D341Med (cell line): ENCODE measurements around the gene SYT15.
"Not testable (repeated sequence)": the region's sequence is repeated elsewhere in the genome, so short reads cannot be mapped to it uniquely, and the experiment has no call there.

ENCODE experiments used
- DNase-seq: peaks from one replicate; pipeline ENCODE4 v3.0.0; 2012; ENCODE audit warnings: low spot score

SYT15 gene

GRCh38 chr10:46578474-46579178 lies at the start of gene SYT15:
Gene SYT15, plus strand, starts transcription at chr10:46579128. Its CDS starts 41 bp downstream, at chr10:46579169.
- DNase-seq = not testable (repeated sequence)

GRCh38 chr10:46529742-46530141 lies 49.2 kb upstream of the SYT15 start:
- not testable (repeated sequence) for DNase-seq

GRCh38 chr10:46530249-46531186 lies 48.4 kb upstream of the SYT15 start:
- DNase-seq = no peak

GRCh38 chr10:46532256-46532655 lies 46.7 kb upstream of the SYT15 start:
- not testable (repeated sequence) for DNase-seq

GRCh38 chr10:46534828-46535524 lies 44.0 kb upstream of the SYT15 start:
- DNase-seq = no peak

- DNase-seq = no peak
These were observed 42.8 kb upstream of the SYT15 start for GRCh38 chr10:46536171-46536570.

- DNase-seq = no peak
These were observed 42.1 kb upstream of the SYT15 start for GRCh38 chr10:46536781-46537180.

GRCh38 chr10:46537309-46537708 lies 41.6 kb upstream of the SYT15 start:
- DNase-seq = no peak

- no peak for DNase-seq
These were observed 40.8 kb upstream of the SYT15 start for GRCh38 chr10:46538155-46538554.

GRCh38 chr10:46538717-46539426 lies 40.1 kb upstream of the SYT15 start:
- no peak for DNase-seq

GRCh38 chr10:46539596-46540411 lies 39.1 kb upstream of the SYT15 start:
- DNase-seq = no peak

- no peak for DNase-seq
These were observed 38.4 kb upstream of the SYT15 start for GRCh38 chr10:46540412-46541016.

GRCh38 chr10:46541017-46541661 lies 37.8 kb upstream of the SYT15 start:
- no peak for DNase-seq

GRCh38 chr10:46541735-46542566 lies 37.0 kb upstream of the SYT15 start:
- DNase-seq = no peak

- DNase-seq = no peak
These were observed 36.1 kb upstream of the SYT15 start for GRCh38 chr10:46542567-46543465.

- DNase-seq = no peak
These were observed 35.2 kb upstream of the SYT15 start for GRCh38 chr10:46543466-46544377.
